ENCODE measurements around the gene TTC27.
"Not testable (repeated sequence)": the region's sequence is repeated elsewhere in the genome, so short reads cannot be mapped to it uniquely, and the experiment has no call there.

The TTC27 gene

GRCh38 chr2:32627814-32628579 lies at the start of gene TTC27:
Gene TTC27 (plus strand): TSS chr2:32628050. CDS start chr2:32628293, 243 bp downstream.
- peak; percentile 97 for DNase-seq (ENCODE audit: low read depth, low spot score)

GRCh38 chr2:32591669-32592463 lies 36.0 kb upstream of the TTC27 start:
- no peak for DNase-seq (ENCODE audit: low read depth, low spot score)

- no peak for DNase-seq (ENCODE audit: low read depth, low spot score)
Observed at GRCh38 chr2:32594573-32594972, 33.3 kb upstream of the TTC27 start.

GRCh38 chr2:32611366-32611765 lies 16.5 kb upstream of the TTC27 start:
- DNase-seq (ENCODE audit: low read depth, low spot score) = no peak

- DNase-seq (ENCODE audit: low read depth, low spot score) = no peak
Observed at GRCh38 chr2:32611771-32612170, 16.1 kb upstream of the TTC27 start.

- DNase-seq (ENCODE audit: low read depth, low spot score) = no peak
Observed at GRCh38 chr2:32614084-32614483, 13.8 kb upstream of the TTC27 start.

- no peak for DNase-seq (ENCODE audit: low read depth, low spot score)
Observed at GRCh38 chr2:32617599-32618189, 10.2 kb upstream of the TTC27 start.

- no peak for DNase-seq (ENCODE audit: low read depth, low spot score)
Observed at GRCh38 chr2:32622570-32623310, 5.1 kb upstream of the TTC27 start.

GRCh38 chr2:32623311-32623706 lies 4.5 kb upstream of the TTC27 start:
- no peak for DNase-seq (ENCODE audit: low read depth, low spot score)

- no peak for DNase-seq (ENCODE audit: low read depth, low spot score)
Observed at GRCh38 chr2:32624812-32625211, 3.0 kb upstream of the TTC27 start.

GRCh38 chr2:32626639-32627221 lies 1.1 kb upstream of the TTC27 start:
- no peak for DNase-seq (ENCODE audit: low read depth, low spot score)

GRCh38 chr2:32627441-32627813 lies 423 bp upstream of the TTC27 start:
- DNase-seq (ENCODE audit: low read depth, low spot score) = peak; percentile 75

GRCh38 chr2:32632089-32632488 lies 4.2 kb downstream of the TTC27 start:
- DNase-seq (ENCODE audit: low read depth, low spot score) = peak; percentile 50

GRCh38 chr2:32633040-32633439 lies 5.2 kb downstream of the TTC27 start:
- no peak for DNase-seq (ENCODE audit: low read depth, low spot score)

GRCh38 chr2:32638548-32638947 lies 10.7 kb downstream of the TTC27 start:
- DNase-seq (ENCODE audit: low read depth, low spot score) = not testable (repeated sequence)

GRCh38 chr2:32641180-32641579 lies 13.3 kb downstream of the TTC27 start:
- no peak for DNase-seq (ENCODE audit: low read depth, low spot score)

- DNase-seq (ENCODE audit: low read depth, low spot score) = peak; percentile 44
Observed at GRCh38 chr2:32647180-32647651, 19.4 kb downstream of the TTC27 start.

- DNase-seq (ENCODE audit: low read depth, low spot score) = peak; percentile 6
Observed at GRCh38 chr2:32652555-32653209, 24.8 kb downstream of the TTC27 start.

- no peak for DNase-seq (ENCODE audit: low read depth, low spot score)
Observed at GRCh38 chr2:32656069-32656468, 28.2 kb downstream of the TTC27 start.

GRCh38 chr2:32663864-32664263 lies 36.0 kb downstream of the TTC27 start:
- DNase-seq (ENCODE audit: low read depth, low spot score) = peak; percentile 3

GRCh38 chr2:32666704-32667103 lies 38.9 kb downstream of the TTC27 start:
- no peak for DNase-seq (ENCODE audit: low read depth, low spot score)
